GM19463 (cell line): ENCODE results near the gene DLG2.

Experiments
- ATAC-seq: cut with Tn5 transposase; IDR thresholded peaks from one replicate; pipeline ENCODE4 v1.9.1; 2021; ENCODE audit warnings: mild to moderate bottlenecking, moderate library complexity; ENCODE audit not compliant: unreplicated experiment

DLG2 gene

GRCh38 chr11:83845797-83846196 is 1781.3 kb downstream of the DLG2 start:
- no peak for ATAC-seq

GRCh38 chr11:83840326-83840725 is 1786.8 kb downstream of the DLG2 start:
- no peak for ATAC-seq

- peak; percentile 54 for ATAC-seq
Observed at GRCh38 chr11:83836883-83837654, 1790.1 kb downstream of the DLG2 start.

- ATAC-seq, result no peak
Observed at GRCh38 chr11:83836065-83836464, 1791.1 kb downstream of the DLG2 start.

- ATAC-seq, result peak; percentile 86
Observed at GRCh38 chr11:83835423-83835822, 1791.7 kb downstream of the DLG2 start.

- ATAC-seq, result no peak
Observed at GRCh38 chr11:83831929-83832328, 1795.2 kb downstream of the DLG2 start.

- ATAC-seq, result peak; percentile 85
Observed at GRCh38 chr11:83827940-83828554, 1799.1 kb downstream of the DLG2 start.

GRCh38 chr11:83827520-83827919 is 1799.6 kb downstream of the DLG2 start:
- ATAC-seq, result no peak

- no peak for ATAC-seq
Observed at GRCh38 chr11:83826078-83826477, 1801.1 kb downstream of the DLG2 start.

GRCh38 chr11:83823461-83824025 is 1803.6 kb downstream of the DLG2 start:
- ATAC-seq, result no peak

GRCh38 chr11:83819931-83820549 is 1807.1 kb downstream of the DLG2 start:
- ATAC-seq, result no peak

- no peak for ATAC-seq
Observed at GRCh38 chr11:83818349-83818748, 1808.8 kb downstream of the DLG2 start.

- no peak for ATAC-seq
Observed at GRCh38 chr11:83816572-83817187, 1810.5 kb downstream of the DLG2 start.

- no peak for ATAC-seq
Observed at GRCh38 chr11:83815736-83816135, 1811.4 kb downstream of the DLG2 start.

- ATAC-seq, result no peak
Observed at GRCh38 chr11:83813296-83813695, 1813.8 kb downstream of the DLG2 start.

GRCh38 chr11:83809274-83809673 is 1817.9 kb downstream of the DLG2 start:
- ATAC-seq, result no peak

GRCh38 chr11:83801799-83802198 is 1825.3 kb downstream of the DLG2 start:
- no peak for ATAC-seq

GRCh38 chr11:83793310-83793709 is 1833.8 kb downstream of the DLG2 start:
- ATAC-seq, result no peak

- ATAC-seq, result no peak
Observed at GRCh38 chr11:83791557-83791956, 1835.6 kb downstream of the DLG2 start.

GRCh38 chr11:83785942-83786341 is 1841.2 kb downstream of the DLG2 start:
- no peak for ATAC-seq

GRCh38 chr11:83784419-83784818 is 1842.7 kb downstream of the DLG2 start:
- ATAC-seq, result no peak
